Loucy (cell line): ENCODE data around the gene RND2.

Source experiments
- H2AFZ ChIP-seq: fragments of 200-600 bp; sonication (generic); 2 replicates; pipeline ENCODE4 v1.6.0; 2016; ENCODE audit warnings: antibody characterized with exemption, mild to moderate bottlenecking, low read length, moderate library complexity
- H3F3A ChIP-seq: fragments of 200-600 bp; 2 replicates; pipeline ENCODE4 v1.6.0; 2016; ENCODE audit warnings: antibody characterized with exemption, low read depth, mild to moderate bottlenecking
- H3K27me3 ChIP-seq: fragments of 200-600 bp; sonication (generic); 2 replicates; pipeline ENCODE4 v1.6.1; 2014; ENCODE audit warnings: low read length, mild to moderate bottlenecking; ENCODE audit not compliant: insufficient read depth, poor library complexity, severe bottlenecking
- H3K36me3 ChIP-seq: fragments of 200-600 bp; sonication (generic); 2 replicates; pipeline ENCODE4 v1.6.1; 2016; ENCODE audit warnings: low read length; ENCODE audit not compliant: insufficient read depth
- H3K4me1 ChIP-seq: fragments of 200-600 bp; sonication (generic); 2 replicates; pipeline ENCODE4 v1.5.1; 2014; ENCODE audit warnings: low read length, mild to moderate bottlenecking; ENCODE audit not compliant: insufficient read depth, poor library complexity, severe bottlenecking
- H3K4me2 ChIP-seq: fragments of 200-600 bp; sonication (generic); 2 replicates; pipeline ENCODE4 v1.6.0; 2014; ENCODE audit warnings: antibody characterized with exemption, low read length, low read depth, mild to moderate bottlenecking; ENCODE audit not compliant: poor library complexity, severe bottlenecking
- H3K4me3 ChIP-seq: fragments of 200-600 bp; sonication (generic); 2 replicates; pipeline ENCODE4 v1.5.1; 2014; ENCODE audit warnings: low read length, mild to moderate bottlenecking, mixed read lengths; ENCODE audit not compliant: poor library complexity, severe bottlenecking
- H3K79me2 ChIP-seq: fragments of 200-600 bp; sonication (generic); 2 replicates; pipeline ENCODE4 v1.6.1; 2014; ENCODE audit warnings: low read length; ENCODE audit not compliant: insufficient read depth
- H3K9ac ChIP-seq: fragments of 200-600 bp; sonication (generic); 2 replicates; pipeline ENCODE4 v1.6.0; 2014; ENCODE audit warnings: mild to moderate bottlenecking, low read depth, low read length, moderate library complexity; ENCODE audit not compliant: poor library complexity, severe bottlenecking
- H3K9me2 ChIP-seq: fragments of 200-600 bp; sonication (generic); replicated peaks from 2 replicates; pipeline ENCODE4 v1.6.1; 2016; ENCODE audit warnings: low read depth, low read length, mixed read lengths
- H3K9me3 ChIP-seq: fragments of 200-600 bp; sonication (generic); 2 replicates; pipeline ENCODE4 v1.6.1; 2014; ENCODE audit warnings: mild to moderate bottlenecking, antibody characterized with exemption, low read length, low read depth; ENCODE audit not compliant: insufficient read depth
- H4K20me1 ChIP-seq: fragments of 200-600 bp; sonication (generic); 2 replicates; pipeline ENCODE4 v1.6.0; 2014; ENCODE audit warnings: antibody characterized with exemption, low read length, mild to moderate bottlenecking; ENCODE audit not compliant: insufficient read depth, poor library complexity, severe bottlenecking
- CTCF ChIP-seq: fragments of 200-600 bp; sonication (generic); conservative IDR thresholded peaks from 2 replicates; pipeline ENCODE4 v1.5.1; 2014; ENCODE audit warnings: mild to moderate bottlenecking, antibody characterized with exemption, low read length
- EZH2phosphoT487 ChIP-seq: fragments of 200-600 bp; IDR thresholded peaks from 2 replicates; pipeline ENCODE4 v1.6.1; 2018; ENCODE audit warnings: antibody characterized with exemption, mild to moderate bottlenecking, moderate library complexity, borderline replicate concordance

The RND2 gene

GRCh38 chr17:43011728-43012472, 13.1 kb upstream of the RND2 start:
- Histone ChIP-seq H3K36me3 (peaks cover 23% of the 10 kb centered on the region; the same call in 1 of the 2 replicates), H3F3A (no peaks in the 10 kb centered on the region), H3K9ac (no peak overlapping the region), H4K20me1 (no peaks in the 10 kb centered on the region), H3K4me1 (no peaks in the 10 kb centered on the region), H3K4me3 (no peak overlapping the region), H3K79me2 (peaks cover 5% of the 10 kb centered on the region; the same call in 1 of the 2 replicates), H3K9me3 (no peaks in the 10 kb centered on the region), H3K27me3 (no peaks in the 10 kb centered on the region), H3K9me2 (no peaks in the 10 kb centered on the region), H2AFZ (no peak overlapping the region), H3K4me2 (no peak overlapping the region)
- TF ChIP-seq CTCF (no peak), EZH2phosphoT487 (no peak)

GRCh38 chr17:43013296-43013695, 11.7 kb upstream of the RND2 start:
- no peaks in the 10 kb centered on the region for H4K20me1 ChIP-seq
- no peaks in the 10 kb centered on the region for H3K27me3 ChIP-seq
- no peak overlapping the region for H3K4me2 ChIP-seq
- H3K4me3 ChIP-seq: no peak overlapping the region
- no peaks in the 10 kb centered on the region for H3K9me3 ChIP-seq
- H3K4me1 ChIP-seq: peaks cover 3% of the 10 kb centered on the region
- H3K79me2 ChIP-seq: peaks cover 12% of the 10 kb centered on the region; the same call in 1 of the 2 replicates
- peaks cover 27% of the 10 kb centered on the region; the same call in 1 of the 2 replicates for H3K36me3 ChIP-seq
- H3K9ac ChIP-seq: no peak overlapping the region
- no peak overlapping the region for H2AFZ ChIP-seq
- TF ChIP-seq CTCF: no peak
- no peak for TF ChIP-seq EZH2phosphoT487
- H3K9me2 ChIP-seq: no peaks in the 10 kb centered on the region
- no peaks in the 10 kb centered on the region for H3F3A ChIP-seq

DNA sequence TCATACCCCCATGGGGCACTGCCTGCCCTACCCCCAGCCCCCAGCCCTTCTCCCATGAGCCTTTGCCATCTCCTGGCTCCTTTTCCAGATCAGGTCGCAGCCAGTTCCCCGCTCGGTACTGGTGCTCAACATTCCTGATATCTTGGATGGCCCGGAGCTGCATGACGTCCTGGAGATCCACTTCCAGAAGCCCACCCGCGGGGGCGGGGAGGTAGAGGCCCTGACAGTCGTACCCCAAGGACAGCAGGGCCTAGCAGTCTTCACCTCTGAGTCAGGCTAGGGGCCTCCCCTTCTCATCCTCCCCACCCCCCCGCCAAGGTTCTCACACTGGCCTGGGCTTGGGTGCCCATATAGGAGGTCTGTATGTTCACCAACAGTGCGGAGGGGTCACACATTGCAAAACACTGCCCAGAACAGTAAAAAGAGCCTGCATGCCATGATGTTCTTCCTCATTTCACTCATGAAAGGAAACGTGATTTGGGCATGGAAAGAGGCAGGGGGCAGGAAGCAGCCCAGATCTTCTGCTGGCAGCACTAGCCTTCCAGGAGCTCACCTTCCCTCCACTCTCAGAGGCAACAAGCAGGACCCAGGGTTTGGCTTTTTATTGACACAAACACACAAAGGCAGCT, 10.9 kb upstream of the RND2 start:
- H3K79me2 ChIP-seq: peaks cover 20% of the 10 kb centered on the region; the same call in 1 of the 2 replicates
- no peaks in the 10 kb centered on the region for H3F3A ChIP-seq

More for the DNA sequence above, 10.9 kb upstream of the RND2 start:
- Histone ChIP-seq H3K36me3 (peaks cover 27% of the 10 kb centered on the region; the same call in 1 of the 2 replicates), H2AFZ (no peak overlapping the region), H3K27me3 (no peaks in the 10 kb centered on the region), H3K9me3 (no peaks in the 10 kb centered on the region), H4K20me1 (peaks cover 7% of the 10 kb centered on the region), H3K4me1 (peaks cover 12% of the 10 kb centered on the region), H3K4me3 (no peak overlapping the region), H3K4me2 (no peak overlapping the region), H3K9ac (no peak overlapping the region), H3K9me2 (no peaks in the 10 kb centered on the region)
- TF ChIP-seq CTCF (no peak), EZH2phosphoT487 (no peak)
